AG10803 (cell line): ENCODE data around the gene CLIC4.

Source experiments
- DNase-seq: peaks from one replicate; pipeline ENCODE4 v3.0.0; 2010; ENCODE audit warnings: low read depth
- H3K4me3 ChIP-seq: 2 replicates; pipeline ENCODE4 v1.5.1; 2011; ENCODE audit warnings: mild to moderate bottlenecking, low read length, control low read depth
- CTCF ChIP-seq: conservative IDR thresholded peaks from 2 replicates; pipeline ENCODE4 v1.5.1; 2011; ENCODE audit warnings: mild to moderate bottlenecking, low read length, control low read depth, inconsistent platforms

The CLIC4 gene

GRCh38 chr1:24862775-24863483 is 117.7 kb downstream of the CLIC4 start:
- DNase-seq = no peak
- no peak for TF ChIP-seq CTCF
- no peak overlapping the region for H3K4me3 ChIP-seq

GRCh38 chr1:24864370-24864777 is 119.1 kb downstream of the CLIC4 start:
- DNase-seq = no peak
- TF ChIP-seq CTCF = no peak
- H3K4me3 ChIP-seq = no peak overlapping the region

- TF ChIP-seq CTCF = no peak
- DNase-seq = no peak
- H3K4me3 ChIP-seq = no peak overlapping the region
Measured at GRCh38 chr1:24865168-24865567, 119.9 kb downstream of the CLIC4 start.

- no peak for TF ChIP-seq CTCF
- H3K4me3 ChIP-seq = no peak overlapping the region
- DNase-seq = no peak
Measured at GRCh38 chr1:24865587-24865986, 120.3 kb downstream of the CLIC4 start.

- DNase-seq = no peak
- TF ChIP-seq CTCF = no peak
- no peak overlapping the region for H3K4me3 ChIP-seq
Measured at GRCh38 chr1:24866211-24867083, 121.2 kb downstream of the CLIC4 start.

GRCh38 chr1:24867084-24867870 is 122.0 kb downstream of the CLIC4 start:
- DNase-seq = no peak
- no peak for TF ChIP-seq CTCF
- no peak overlapping the region for H3K4me3 ChIP-seq
